ENCODE results near the gene FAM210A.

GRCh38 chr18:13619505-13620205, 106.7 kb downstream of the FAM210A start:
- TF ChIP-seq, protein P1, sequence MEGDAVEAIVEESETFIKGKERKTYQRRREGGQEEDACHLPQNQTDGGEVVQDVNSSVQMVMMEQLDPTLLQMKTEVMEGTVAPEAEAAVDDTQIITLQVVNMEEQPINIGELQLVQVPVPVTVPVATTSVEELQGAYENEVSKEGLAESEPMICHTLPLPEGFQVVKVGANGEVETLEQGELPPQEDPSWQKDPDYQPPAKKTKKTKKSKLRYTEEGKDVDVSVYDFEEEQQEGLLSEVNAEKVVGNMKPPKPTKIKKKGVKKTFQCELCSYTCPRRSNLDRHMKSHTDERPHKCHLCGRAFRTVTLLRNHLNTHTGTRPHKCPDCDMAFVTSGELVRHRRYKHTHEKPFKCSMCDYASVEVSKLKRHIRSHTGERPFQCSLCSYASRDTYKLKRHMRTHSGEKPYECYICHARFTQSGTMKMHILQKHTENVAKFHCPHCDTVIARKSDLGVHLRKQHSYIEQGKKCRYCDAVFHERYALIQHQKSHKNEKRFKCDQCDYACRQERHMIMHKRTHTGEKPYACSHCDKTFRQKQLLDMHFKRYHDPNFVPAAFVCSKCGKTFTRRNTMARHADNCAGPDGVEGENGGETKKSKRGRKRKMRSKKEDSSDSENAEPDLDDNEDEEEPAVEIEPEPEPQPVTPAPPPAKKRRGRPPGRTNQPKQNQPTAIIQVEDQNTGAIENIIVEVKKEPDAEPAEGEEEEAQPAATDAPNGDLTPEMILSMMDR (IDR thresholded peaks at IDR 0.05), result no peak
- TF ChIP-seq EZH2 (IDR thresholded peaks at IDR 0.05; ENCODE audit: borderline replicate concordance, insufficient read depth, low read depth, low read length, poor library complexity, severe bottlenecking), result no peak
